Prostate gland (tissue), 2 donors: Measurements from ENCODE around the gene INPP5E. TPM values are rescaled to one million over a fixed set of nuclear protein-coding genes. Genes with fewer than 3 reads are reported as not detected.

ENCODE experiments used
- DNase-seq: peaks from one replicate; pipeline ENCODE4 v3.0.0-alpha.2; 2019; ENCODE audit warnings: low spot score
- H3K27ac ChIP-seq, 2 donors: fragments of 200-600 bp; sonication (generic); 2 replicates each; pipeline ENCODE4 v1.5.1; 2017 to 2019
- H3K27me3 ChIP-seq: fragments of 200-600 bp; sonication (generic); replicated peaks from 2 replicates; pipeline ENCODE4 v1.5.1; 2019; ENCODE audit not compliant: insufficient read depth
- H3K36me3 ChIP-seq, 2 donors: fragments of 200-600 bp; sonication (generic); 1 replicate in 1 of 2; 2 replicates in 1 of 2; pipeline versions ENCODE4 v1.5.1 to v1.8.1; 2017 to 2019
- H3K4me1 ChIP-seq: fragments of 200-600 bp; sonication (generic); replicated peaks from 2 replicates; pipeline ENCODE4 v1.5.1; 2019
- H3K4me3 ChIP-seq, 2 donors: fragments of 200-600 bp; sonication (generic); 2 replicates each; pipeline ENCODE4 v1.5.1; 2017 to 2019
- H3K9me3 ChIP-seq: fragments of 200-600 bp; sonication (generic); 2 replicates; pipeline ENCODE4 v1.5.1; 2017
- CTCF ChIP-seq, 4 experiments: fragments of 200-600 bp in 2 of 4; fragments of 450-650 bp in 2 of 4; sonication (generic) in 2 of 4; IDR thresholded peaks; 1 replicate in 3 of 4; 2 replicates in 1 of 4; pipeline ENCODE4 v1.5.1; 2016 to 2019; ENCODE audit warnings: antibody characterized with exemption in 4 of 4, mild to moderate bottlenecking in 2 of 4, moderate library complexity in 2 of 4
- POLR2A ChIP-seq: fragments of 450-650 bp; IDR thresholded peaks from one replicate; pipeline ENCODE4 v1.6.1; 2016; ENCODE audit warnings: antibody characterized with exemption, mild to moderate bottlenecking
- POLR2AphosphoS5 ChIP-seq: sonication (generic); formaldehyde crosslinking; IDR thresholded peaks from one replicate; pipeline ENCODE4 v1.6.1; 2017; ENCODE audit warnings: antibody characterized with exemption
- WGBS: methylation state at CpG from one replicate; pipeline ENCODE4 v1.1.5; 2018; 5-methylcytosine and 5-hydroxymethylcytosine counted together
- intact Hi-C: fragments of 100-400 bp; cut with DNase I; formaldehyde crosslinking; loops from one replicate; pipeline ENCODE4 v1.14.2; 2022
- total RNA-seq, 2 donors: library from RNA; depleted of rRNA; stranded (reverse); fragments of >200 nt; gene quantifications; one replicate each; pipeline ENCODE4 v1.1.0, GENCODE V29; 2016

Gene INPP5E
- total RNA-seq, 2 donors from 2014 or later, result 10.7 to 22.7 TPM

GRCh38 chr9:136433849-136434579 is 5.6 kb downstream of the INPP5E start:
- Histone ChIP-seq H3K27me3 (no peaks in the 10 kb centered on the region), H3K9me3 (no peaks in the 10 kb centered on the region), H3K4me1 (peaks cover 11% of the 10 kb centered on the region), H3K4me3 (no peak overlapping the region), H3K27ac (no peak overlapping the region), H3K36me3 (no peaks in the 10 kb centered on the region)
- TF ChIP-seq CTCF (IDR thresholded peaks at IDR 0.05) (no peak), POLR2AphosphoS5 (no peak), POLR2A (no peak)
- intact Hi-C loops, result no loop called here
- WGBS, result 91% methylated on average over 30 of the region's 37 CpGs
- DNase-seq, result no peak

- 87% methylated on average over 32 of the region's 36 CpGs for WGBS
- H3K9me3 ChIP-seq, result no peaks in the 10 kb centered on the region
- intact Hi-C loops, result no loop called here
- H3K27ac ChIP-seq, result no peak overlapping the region
- no peaks in the 10 kb centered on the region for H3K36me3 ChIP-seq
- H3K4me1 ChIP-seq, result peaks cover 9% of the 10 kb centered on the region
- TF ChIP-seq POLR2AphosphoS5 (no peak), POLR2A (no peak), CTCF (IDR thresholded peaks at IDR 0.05) (no peak)
- H3K27me3 ChIP-seq, result no peaks in the 10 kb centered on the region
- H3K4me3 ChIP-seq, result no peak overlapping the region
- DNase-seq, result no peak
Measured at GRCh38 chr9:136433043-136433715, 6.5 kb downstream of the INPP5E start.

- H3K27me3 ChIP-seq, result no peaks in the 10 kb centered on the region
- no peak overlapping the region for H3K27ac ChIP-seq
- no peak for TF ChIP-seq POLR2AphosphoS5
- no peak for TF ChIP-seq POLR2A
- TF ChIP-seq CTCF (IDR thresholded peaks at IDR 0.05), result no peak
- H3K4me3 ChIP-seq, result no peak overlapping the region
- WGBS, result 90% methylated on average over 23 of the region's 26 CpGs
- peaks cover 3% of the 10 kb centered on the region for H3K4me1 ChIP-seq
- no peaks in the 10 kb centered on the region for H3K9me3 ChIP-seq
- DNase-seq, result no peak
- intact Hi-C loops, result no loop called here
- H3K36me3 ChIP-seq, result no peaks in the 10 kb centered on the region
Measured at GRCh38 chr9:136432591-136432990, 7.1 kb downstream of the INPP5E start.

- WGBS, result 92% methylated on average over 32 of the region's 36 CpGs
- Histone ChIP-seq H3K27me3 (no peaks in the 10 kb centered on the region), H3K9me3 (no peaks in the 10 kb centered on the region), H3K4me3 (no peak overlapping the region), H3K27ac (no peak overlapping the region), H3K36me3 (no peaks in the 10 kb centered on the region), H3K4me1 (no peaks in the 10 kb centered on the region)
- no peak for DNase-seq
- intact Hi-C loops, result no loop called here
- TF ChIP-seq POLR2A (no peak), CTCF (IDR thresholded peaks at IDR 0.05) (no peak), POLR2AphosphoS5 (no peak)
Measured at GRCh38 chr9:136431782-136432350, 7.8 kb downstream of the INPP5E start.
